HepG2 (cell line): ENCODE data around the gene CRMP1.

Source experiments
- CHD4 ChIP-seq: fragments of 200-600 bp; sonication (generic); IDR thresholded peaks from 2 replicates; pipeline ENCODE4 v1.7.0; 2017; ENCODE audit warnings: mild to moderate bottlenecking, low read length, borderline replicate concordance
- CTCF ChIP-seq: sonication (generic); formaldehyde crosslinking; IDR thresholded peaks from 2 replicates; pipeline ENCODE4 v1.5.0; 2020; ENCODE audit warnings: mild to moderate bottlenecking, missing genetic modification reagents, moderate library complexity
- KAT7 ChIP-seq: IDR thresholded peaks from 2 replicates; pipeline ENCODE4 v1.6.1; 2018; ENCODE audit warnings: borderline replicate concordance, missing compliant biosample characterization
- PHF20 ChIP-seq: sonication (generic); formaldehyde crosslinking; IDR thresholded peaks from 2 replicates; pipeline ENCODE4 v1.5.0; 2020; ENCODE audit warnings: mild to moderate bottlenecking, missing genetic modification reagents
- POLR2A ChIP-seq, 2 experiments: IDR thresholded peaks; 2 replicates each; pipeline ENCODE4 v1.6.1; 2011; ENCODE audit warnings: low read depth in 2 of 2, low read length in 2 of 2, mild to moderate bottlenecking in 1 of 2, moderate library complexity in 1 of 2; ENCODE audit not compliant: insufficient read depth in 1 of 2
- ZFP37 ChIP-seq: sonication (generic); formaldehyde crosslinking; IDR thresholded peaks from 2 replicates; pipeline ENCODE4 v1.4.0; 2020; ENCODE audit warnings: missing genetic modification reagents, borderline replicate concordance
- ZNF354B ChIP-seq: sonication (generic); formaldehyde crosslinking; IDR thresholded peaks from 2 replicates; pipeline ENCODE4 v1.8.0; 2022; ENCODE audit warnings: mild to moderate bottlenecking, missing genetic modification reagents
- ZNF501 ChIP-seq: sonication (generic); formaldehyde crosslinking; IDR thresholded peaks from 2 replicates; pipeline ENCODE4 v1.5.1; 2020; ENCODE audit warnings: mild to moderate bottlenecking, moderate library complexity, missing genetic modification reagents
- ZXDC ChIP-seq: sonication (generic); formaldehyde crosslinking; IDR thresholded peaks from 2 replicates; pipeline ENCODE4 v1.5.0; 2020; ENCODE audit warnings: mild to moderate bottlenecking, missing genetic modification reagents
- TF ChIP-seq, protein P1 (sequence below): sonication (generic); formaldehyde crosslinking; IDR thresholded peaks from 2 replicates; pipeline ENCODE4 v1.8.0; 2022; ENCODE audit warnings: missing genetic modification reagents, mild to moderate bottlenecking, moderate library complexity, borderline replicate concordance

DNA sequence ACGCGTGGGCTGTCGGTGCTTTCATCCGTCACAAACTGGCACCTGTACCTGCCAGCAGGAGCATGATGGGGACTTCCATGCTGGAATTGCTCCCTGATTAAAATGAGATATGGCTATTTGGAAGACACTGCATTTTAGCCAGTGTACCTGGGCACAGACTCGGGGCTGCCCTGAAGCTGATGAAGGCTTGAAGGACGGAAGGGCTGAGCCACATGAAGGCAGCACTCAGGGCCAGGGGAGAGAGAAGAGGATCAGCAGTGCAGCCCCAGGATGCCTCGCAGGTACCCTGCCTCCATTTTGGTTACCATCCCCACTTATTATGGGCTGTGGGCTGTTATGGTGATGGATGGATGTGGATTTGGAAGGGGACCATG, 79.0 kb downstream of the CRMP1 start:
- TF ChIP-seq CTCF (no peak), CHD4 (no peak), POLR2A (IDR thresholded peaks at IDR 0.05; ENCODE audit: insufficient read depth in 1 of 2, low read depth in 2 of 2, low read length in 2 of 2) (no peak), ZNF501 (CRISPR knock-in tag) (no peak), ZNF354B (CRISPR knock-in tag) (no peak), PHF20 (CRISPR knock-in tag) (no peak), KAT7 (CRISPR knock-in tag) (no peak), ZFP37 (CRISPR knock-in tag) (no peak), ZXDC (CRISPR knock-in tag) (no peak)
- TF ChIP-seq, protein P1, sequence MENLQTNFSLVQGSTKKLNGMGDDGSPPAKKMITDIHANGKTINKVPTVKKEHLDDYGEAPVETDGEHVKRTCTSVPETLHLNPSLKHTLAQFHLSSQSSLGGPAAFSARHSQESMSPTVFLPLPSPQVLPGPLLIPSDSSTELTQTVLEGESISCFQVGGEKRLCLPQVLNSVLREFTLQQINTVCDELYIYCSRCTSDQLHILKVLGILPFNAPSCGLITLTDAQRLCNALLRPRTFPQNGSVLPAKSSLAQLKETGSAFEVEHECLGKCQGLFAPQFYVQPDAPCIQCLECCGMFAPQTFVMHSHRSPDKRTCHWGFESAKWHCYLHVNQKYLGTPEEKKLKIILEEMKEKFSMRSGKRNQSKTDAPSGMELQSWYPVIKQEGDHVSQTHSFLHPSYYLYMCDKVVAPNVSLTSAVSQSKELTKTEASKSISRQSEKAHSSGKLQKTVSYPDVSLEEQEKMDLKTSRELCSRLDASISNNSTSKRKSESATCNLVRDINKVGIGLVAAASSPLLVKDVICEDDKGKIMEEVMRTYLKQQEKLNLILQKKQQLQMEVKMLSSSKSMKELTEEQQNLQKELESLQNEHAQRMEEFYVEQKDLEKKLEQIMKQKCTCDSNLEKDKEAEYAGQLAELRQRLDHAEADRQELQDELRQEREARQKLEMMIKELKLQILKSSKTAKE (CRISPR knock-in tag): no peak
